Testis (tissue), 2 donors: ENCODE data around the gene DAND5.

ENCODE experiments used
- POLR2A ChIP-seq: fragments of 450-650 bp; IDR thresholded peaks from one replicate; pipeline ENCODE4 v1.6.1; 2017; ENCODE audit warnings: antibody characterized with exemption, mild to moderate bottlenecking, moderate library complexity
- TF ChIP-seq, protein P1 (sequence below), 3 experiments: fragments of 450-650 bp in 2 of 3; fragments of 200-600 bp in 1 of 3; sonication (generic) in 1 of 3; IDR thresholded peaks; one replicate each; pipeline ENCODE4 v1.5.1; 2016 to 2019; ENCODE audit warnings: antibody characterized with exemption in 3 of 3, mild to moderate bottlenecking in 2 of 3, moderate library complexity in 1 of 3

DNA sequence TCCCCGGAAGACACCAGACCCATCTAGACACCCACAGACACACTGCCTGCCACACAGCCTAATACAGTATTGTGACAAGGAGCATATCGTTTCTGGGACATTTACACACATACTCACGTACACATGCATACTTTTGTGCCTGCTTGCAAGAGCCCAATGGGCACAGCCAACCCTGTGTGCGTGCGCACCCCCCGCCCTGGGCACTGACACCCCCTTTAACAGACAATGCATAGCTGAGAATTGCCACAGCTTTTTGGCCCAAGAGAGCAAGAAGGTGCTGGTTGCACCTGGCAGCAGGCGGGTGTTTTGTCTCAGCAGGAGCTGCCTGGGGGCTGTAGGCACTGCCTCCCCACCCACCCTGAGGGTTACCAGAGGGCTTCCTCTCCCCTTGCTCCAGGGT lies 24.2 kb downstream of the DAND5 start:
- TF ChIP-seq, protein P1, sequence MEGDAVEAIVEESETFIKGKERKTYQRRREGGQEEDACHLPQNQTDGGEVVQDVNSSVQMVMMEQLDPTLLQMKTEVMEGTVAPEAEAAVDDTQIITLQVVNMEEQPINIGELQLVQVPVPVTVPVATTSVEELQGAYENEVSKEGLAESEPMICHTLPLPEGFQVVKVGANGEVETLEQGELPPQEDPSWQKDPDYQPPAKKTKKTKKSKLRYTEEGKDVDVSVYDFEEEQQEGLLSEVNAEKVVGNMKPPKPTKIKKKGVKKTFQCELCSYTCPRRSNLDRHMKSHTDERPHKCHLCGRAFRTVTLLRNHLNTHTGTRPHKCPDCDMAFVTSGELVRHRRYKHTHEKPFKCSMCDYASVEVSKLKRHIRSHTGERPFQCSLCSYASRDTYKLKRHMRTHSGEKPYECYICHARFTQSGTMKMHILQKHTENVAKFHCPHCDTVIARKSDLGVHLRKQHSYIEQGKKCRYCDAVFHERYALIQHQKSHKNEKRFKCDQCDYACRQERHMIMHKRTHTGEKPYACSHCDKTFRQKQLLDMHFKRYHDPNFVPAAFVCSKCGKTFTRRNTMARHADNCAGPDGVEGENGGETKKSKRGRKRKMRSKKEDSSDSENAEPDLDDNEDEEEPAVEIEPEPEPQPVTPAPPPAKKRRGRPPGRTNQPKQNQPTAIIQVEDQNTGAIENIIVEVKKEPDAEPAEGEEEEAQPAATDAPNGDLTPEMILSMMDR (IDR thresholded peaks at IDR 0.05), result no peak
- TF ChIP-seq POLR2A, result no peak
